Endometrial microvascular endothelial cells (primary cell): ENCODE results near the gene CPED1. TPM values are rescaled to one million over a fixed set of nuclear protein-coding genes. Genes with fewer than 3 reads are reported as not detected.
"Not testable (repeated sequence)": the region's sequence is repeated elsewhere in the genome, so short reads cannot be mapped to it uniquely, and the experiment has no call there.

Experiments
- in situ Hi-C: cut with HindIII; loops from 2 replicates; pipeline ENCODE4 v1.10.0; 2017; ENCODE audit warnings: low sequenced_read_pairs, low pct_unique_long_range_greater_than_20kb; ENCODE audit errors: inconsistent ontology term
- total RNA-seq: library from RNA; depleted of rRNA; stranded (reverse); fragments of >200 nt; gene quantifications from one replicate; pipeline ENCODE4 v1.2.3, GENCODE V29; 2015; ENCODE audit errors: inconsistent ontology term

CPED1 gene
- total RNA-seq, 1 donor from 2014 or later = 4.9 TPM

GRCh38 chr7:121278120-121279021 is 289.9 kb downstream of the CPED1 start:
- in situ Hi-C loops = no loop called here

- in situ Hi-C loops = no loop called here
Observed at GRCh38 chr7:121279060-121279620, 290.6 kb downstream of the CPED1 start.

DNA sequence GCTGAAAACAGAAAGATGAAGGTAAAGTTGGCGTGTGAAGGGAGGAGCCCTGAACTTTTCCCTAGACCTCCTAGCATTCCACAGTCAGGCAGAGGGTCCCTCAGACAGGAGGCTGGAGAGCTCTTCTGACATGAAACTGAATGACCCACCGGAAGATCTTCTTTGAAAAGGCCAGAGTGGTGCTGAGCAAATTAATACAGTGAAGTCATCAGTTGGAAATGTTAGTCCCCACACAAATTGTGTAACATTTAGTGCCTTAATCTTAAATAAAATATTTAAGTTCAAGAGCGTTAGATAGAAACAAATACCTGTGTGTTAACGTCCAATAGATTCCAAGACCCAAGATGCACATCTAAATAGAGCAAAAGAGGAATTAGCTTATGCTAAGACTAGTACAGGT is 291.3 kb downstream of the CPED1 start:
- in situ Hi-C loops = no loop called here

DNA sequence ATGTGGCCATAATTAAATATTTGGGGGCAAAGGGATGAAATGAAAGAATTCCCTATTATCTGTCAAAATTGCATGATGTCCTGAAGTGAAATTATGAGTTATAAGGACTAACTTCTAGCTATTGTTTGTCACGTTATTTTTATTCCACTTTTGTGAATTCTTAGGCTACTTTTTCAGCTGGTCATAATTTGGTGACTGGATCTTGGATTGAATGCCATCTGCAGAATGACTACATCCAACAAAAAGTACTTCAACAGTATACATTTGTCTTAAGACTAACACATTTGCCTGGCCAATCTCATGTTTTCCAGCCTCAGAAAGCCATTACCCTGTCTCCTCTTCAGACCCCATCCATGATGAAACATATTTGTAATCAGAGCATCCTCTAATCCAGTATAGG is 292.1 kb downstream of the CPED1 start:
- in situ Hi-C loops = no loop called here

DNA sequence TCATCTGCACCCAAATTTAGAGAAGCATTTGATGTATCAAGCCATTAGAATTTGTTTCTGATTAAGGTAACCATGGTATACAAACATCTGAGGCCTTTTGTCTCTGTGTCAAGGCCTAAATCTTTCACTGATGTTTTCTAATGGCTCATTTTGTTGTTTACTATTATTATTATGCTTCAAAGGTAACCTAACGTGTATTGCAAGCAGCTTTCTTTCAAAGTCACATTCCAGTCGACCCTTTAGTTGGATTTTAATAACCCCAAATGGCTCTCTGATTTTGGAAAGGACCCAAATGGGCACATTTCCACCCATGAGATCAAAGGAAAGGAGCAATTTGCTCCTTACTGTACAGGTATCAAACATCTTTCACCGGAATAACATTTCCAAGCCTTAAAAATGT is 293.6 kb downstream of the CPED1 start:
- in situ Hi-C loops = no loop called here

- in situ Hi-C loops = no loop called here
Observed at GRCh38 chr7:121285066-121285667, 296.7 kb downstream of the CPED1 start.

GRCh38 chr7:121286186-121286585 is 297.7 kb downstream of the CPED1 start:
- in situ Hi-C loops = no loop called here

GRCh38 chr7:121286742-121287734 is 298.5 kb downstream of the CPED1 start:
- in situ Hi-C loops = no loop called here

GRCh38 chr7:121288894-121289293 is 300.4 kb downstream of the CPED1 start:
- in situ Hi-C loops = no loop called here

GRCh38 chr7:121289930-121290329 is 301.4 kb downstream of the CPED1 start:
- in situ Hi-C loops = not testable (repeated sequence)

GRCh38 chr7:121294448-121294992 is 306.0 kb downstream of the CPED1 start:
- in situ Hi-C loops = no loop called here

GRCh38 chr7:121297843-121298242 is 309.3 kb downstream of the CPED1 start:
- in situ Hi-C loops = no loop called here

GRCh38 chr7:121298831-121299239 is 310.3 kb downstream of the CPED1 start:
- in situ Hi-C loops = no loop called here

DNA sequence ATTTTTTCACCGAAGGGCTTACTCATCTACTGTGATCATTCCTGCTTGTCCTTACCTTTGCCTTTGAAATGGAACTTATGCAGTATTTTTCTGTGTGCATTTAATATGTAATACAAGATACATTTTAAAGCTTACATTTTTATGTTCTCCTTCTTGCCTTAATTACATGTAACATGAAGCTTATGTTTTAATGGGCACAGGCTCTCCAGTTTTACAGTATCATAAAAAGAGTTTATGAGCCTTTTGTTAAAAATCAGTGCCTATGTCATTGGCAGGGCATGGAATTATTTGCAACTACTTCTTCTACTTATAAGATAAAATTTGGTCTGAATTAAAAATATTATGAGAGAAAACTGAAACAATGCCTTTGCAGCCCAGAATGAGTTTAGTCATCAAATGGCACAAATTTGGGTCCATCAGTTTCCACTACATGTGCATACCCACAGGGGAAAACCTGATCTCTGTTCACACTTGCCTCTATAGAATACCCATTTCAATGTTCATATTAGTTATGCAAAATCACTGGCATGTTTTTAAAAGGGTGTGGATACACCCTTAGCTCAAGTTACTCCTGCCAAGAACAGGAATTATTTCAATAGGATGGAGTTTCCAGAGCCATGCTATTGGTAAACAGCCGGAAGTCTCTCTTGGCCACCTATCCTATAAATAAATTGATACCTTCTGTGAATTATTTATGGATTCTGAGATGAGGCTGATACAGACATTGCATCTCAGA is 312.3 kb downstream of the CPED1 start:
- in situ Hi-C loops = no loop called here

DNA sequence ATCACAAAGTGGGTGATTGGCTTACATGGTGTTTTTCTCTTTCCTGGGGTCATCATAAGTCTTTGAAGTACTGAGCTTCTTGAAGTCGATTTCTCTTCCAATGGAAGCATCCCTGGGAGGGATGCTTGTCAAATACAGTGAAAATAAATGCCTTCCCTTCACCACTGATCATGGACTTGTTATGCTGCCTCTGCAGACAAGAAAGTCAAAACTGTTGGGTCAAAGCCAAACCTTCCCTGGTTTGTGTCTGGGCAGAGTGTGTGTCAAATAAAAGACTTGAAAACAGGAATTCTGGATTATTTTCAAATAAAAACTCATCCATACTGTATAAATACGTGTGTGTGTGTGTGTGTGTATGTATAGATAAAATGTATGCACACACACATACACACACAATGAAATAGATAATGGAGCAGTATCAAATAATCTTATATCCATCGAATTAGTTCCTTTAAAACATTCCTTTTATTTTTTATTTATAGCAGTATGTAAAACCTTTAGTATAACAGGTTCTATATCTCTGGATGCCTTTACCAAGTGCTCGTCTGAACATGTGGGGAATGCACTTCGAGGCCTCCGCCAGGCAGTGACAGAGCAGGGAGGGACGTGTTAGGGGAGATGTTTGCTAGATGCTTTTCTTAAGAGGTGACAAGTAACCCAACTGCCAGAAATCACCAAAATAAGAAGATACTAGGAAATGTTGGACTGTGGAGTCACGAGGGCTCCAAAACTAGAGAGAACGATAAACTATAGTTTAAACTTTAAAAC is 313.1 kb downstream of the CPED1 start:
- in situ Hi-C loops = no loop called here

GRCh38 chr7:121302214-121302745 is 313.8 kb downstream of the CPED1 start:
- in situ Hi-C loops = no loop called here

- in situ Hi-C loops = no loop called here
Observed at GRCh38 chr7:121303422-121304101, 315.1 kb downstream of the CPED1 start.
